GM23338 (cell line): ENCODE results near the gene FOCAD. TPM values are rescaled to one million over a fixed set of nuclear protein-coding genes. Genes with fewer than 3 reads are reported as not detected.

Experiments used
- ATAC-seq: fragments of 200-7000 bp; cut with Tn5 transposase; 3 replicates; pipeline ENCODE4 v1.9.1; 2020
- DNase-seq: peaks from one replicate; pipeline ENCODE4 v3.0.0-alpha.2; 2015; ENCODE audit warnings: low spot score
- H2AFZ ChIP-seq: fragments of 200-600 bp; sonication (generic); 2 replicates; pipeline ENCODE4 v1.8.0; 2016; ENCODE audit warnings: antibody characterized with exemption, mild to moderate bottlenecking, moderate library complexity
- H3F3A ChIP-seq: fragments of 200-600 bp; sonication (generic); replicated peaks from 2 replicates; pipeline ENCODE4 v1.8.0; 2017; ENCODE audit warnings: antibody characterized with exemption, mixed run types, low read depth
- H3K27ac ChIP-seq: fragments of 200-600 bp; sonication (generic); 2 replicates; pipeline ENCODE4 v1.6.1; 2016; ENCODE audit warnings: low read depth
- H3K27me3 ChIP-seq: fragments of 200-600 bp; sonication (generic); 2 replicates; pipeline ENCODE4 v1.8.0; 2016; ENCODE audit warnings: mild to moderate bottlenecking, mixed run types, moderate library complexity; ENCODE audit not compliant: insufficient read depth
- H3K36me3 ChIP-seq: fragments of 200-600 bp; sonication (generic); 2 replicates; pipeline ENCODE4 v1.8.0; 2016; ENCODE audit warnings: mild to moderate bottlenecking; ENCODE audit not compliant: insufficient read depth
- H3K4me1 ChIP-seq: fragments of 200-600 bp; sonication (generic); 2 replicates; pipeline ENCODE4 v1.8.0; 2016; ENCODE audit warnings: mild to moderate bottlenecking, moderate library complexity; ENCODE audit not compliant: insufficient read depth
- H3K4me2 ChIP-seq: fragments of 200-600 bp; sonication (generic); 2 replicates; pipeline ENCODE4 v1.7.1; 2017; ENCODE audit warnings: mixed run types
- H3K4me3 ChIP-seq: fragments of 200-600 bp; sonication (generic); 2 replicates; pipeline ENCODE4 v1.6.1; 2016; ENCODE audit warnings: mixed run types
- H3K79me2 ChIP-seq: fragments of 200-600 bp; sonication (generic); replicated peaks from 2 replicates; pipeline ENCODE4 v1.8.0; 2017; ENCODE audit warnings: mild to moderate bottlenecking; ENCODE audit not compliant: insufficient read depth
- H3K9me2 ChIP-seq: fragments of 200-600 bp; sonication (generic); 2 replicates; pipeline ENCODE4 v1.8.0; 2017; ENCODE audit not compliant: insufficient read depth
- H4K20me1 ChIP-seq: fragments of 200-600 bp; sonication (generic); replicated peaks from 2 replicates; pipeline ENCODE4 v1.8.0; 2017; ENCODE audit warnings: mild to moderate bottlenecking; ENCODE audit not compliant: insufficient read depth
- H3K27ac Mint-ChIP-seq: 2 replicates; pipeline ENCODE4 v1.8.0; 2020; ENCODE audit warnings: inconsistent platforms, mild to moderate bottlenecking, moderate library complexity, mixed read lengths
- H3K27me3 Mint-ChIP-seq: 3 replicates; pipeline ENCODE4 v1.8.0; 2022; ENCODE audit warnings: low read depth, mild to moderate bottlenecking, moderate library complexity, mixed read lengths, inconsistent platforms; ENCODE audit not compliant: insufficient read depth, poor library complexity
- H3K36me3 Mint-ChIP-seq: 3 replicates; pipeline ENCODE4 v1.8.0; 2021; ENCODE audit warnings: low read depth, mild to moderate bottlenecking, inconsistent platforms, moderate library complexity, mixed read lengths
- H3K4me1 Mint-ChIP-seq: 3 replicates; pipeline ENCODE4 v1.8.0; 2020; ENCODE audit warnings: mild to moderate bottlenecking, inconsistent platforms, mixed read lengths
- H3K4me3 Mint-ChIP-seq: 3 replicates; pipeline ENCODE4 v1.8.0; 2021; ENCODE audit warnings: moderate library complexity, mild to moderate bottlenecking, inconsistent platforms, mixed read lengths
- H3K9me3 Mint-ChIP-seq: 3 replicates; pipeline ENCODE4 v1.8.0; 2020; ENCODE audit warnings: moderate library complexity, mild to moderate bottlenecking, inconsistent platforms, mixed read lengths
- CREB1 ChIP-seq: fragments of 250-450 bp; sonication (Bioruptor Pico); IDR thresholded peaks from 2 replicates; pipeline ENCODE4 v1.5.0; 2020; ENCODE audit warnings: low read depth, mild to moderate bottlenecking, moderate library complexity
- CTCF ChIP-seq, 2 experiments: fragments of 200-600 bp in 1 of 2; sonication (generic) in 1 of 2; conservative IDR thresholded peaks; 2 replicates each; pipeline versions ENCODE4 v1.5.1 to v1.6.1; 2016 to 2017; ENCODE audit warnings: antibody characterized with exemption in 2 of 2, low read depth in 2 of 2, mild to moderate bottlenecking in 2 of 2, moderate library complexity in 1 of 2
- EZH2 ChIP-seq: fragments of 200-600 bp; sonication (generic); IDR thresholded peaks from one replicate; pipeline ENCODE4 v1.8.0; 2017; ENCODE audit warnings: antibody characterized with exemption, mild to moderate bottlenecking, low read depth; ENCODE audit not compliant: unreplicated experiment
- EZH2phosphoT487 ChIP-seq: fragments of 200-600 bp; sonication (generic); IDR thresholded peaks from one replicate; pipeline ENCODE4 v1.8.1; 2018; ENCODE audit warnings: antibody characterized with exemption; ENCODE audit not compliant: unreplicated experiment
- JUNB ChIP-seq: IDR thresholded peaks from one replicate; pipeline ENCODE4 v1.6.1; 2016; ENCODE audit warnings: antibody characterized with exemption; ENCODE audit not compliant: unreplicated experiment
- NANOG ChIP-seq: IDR thresholded peaks from 2 replicates; pipeline ENCODE4 v1.6.1; 2016; ENCODE audit warnings: antibody characterized with exemption, borderline replicate concordance
- POLR2AphosphoS5 ChIP-seq: IDR thresholded peaks from 2 replicates; pipeline ENCODE4 v1.6.1; 2016; ENCODE audit warnings: antibody characterized with exemption, low read depth
- REST ChIP-seq: IDR thresholded peaks from one replicate; pipeline ENCODE4 v1.6.1; 2018; ENCODE audit warnings: antibody characterized with exemption; ENCODE audit not compliant: unreplicated experiment
- STAT1 ChIP-seq: IDR thresholded peaks from one replicate; pipeline ENCODE4 v1.6.1; 2016; ENCODE audit warnings: antibody characterized with exemption; ENCODE audit not compliant: unreplicated experiment
- ZNF114 ChIP-seq: fragments of 250-450 bp; sonication (Bioruptor Pico); IDR thresholded peaks from 2 replicates; pipeline ENCODE4 v1.5.0; 2020; ENCODE audit warnings: mild to moderate bottlenecking, moderate library complexity
- ZNF331 ChIP-seq: fragments of 250-450 bp; sonication (Bioruptor Pico); IDR thresholded peaks from 2 replicates; pipeline ENCODE4 v1.5.0; 2020; ENCODE audit warnings: low read depth, mild to moderate bottlenecking, moderate library complexity
- ZNF462 ChIP-seq: fragments of 250-450 bp; sonication (Bioruptor Pico); IDR thresholded peaks from 2 replicates; pipeline ENCODE4 v1.5.0; 2020; ENCODE audit warnings: mild to moderate bottlenecking, moderate library complexity
- polyA plus RNA-seq: library from polyadenylated mRNA; unstranded; fragments of >200 nt; fragmentation: Nextera tagmentation; extraction: Ambion mirVana; gene quantifications from 2 replicates; pipeline ENCODE4 v1.2.1, GENCODE V29; 2016
- total RNA-seq: library from RNA; depleted of rRNA; stranded (reverse); fragments of >200 nt; shearing (Covaris generic); gene quantifications from 2 replicates; pipeline ENCODE4 v1.2.3, GENCODE V29; 2014
- TF ChIP-seq, protein P1 (sequence below): IDR thresholded peaks from 2 replicates; pipeline ENCODE4 v1.6.1; 2016; ENCODE audit warnings: antibody characterized with exemption

Gene FOCAD
- total and polyA plus RNA-seq, 2 experiments from 2014 or later: 13.7 to 66.5 TPM

- Histone ChIP-seq H2AFZ (no peak overlapping the region), H3K79me2 (no peaks in the 10 kb centered on the region), H3K36me3 (no peaks in the 10 kb centered on the region), H3K4me2 (no peak overlapping the region), H3K4me1 (no peaks in the 10 kb centered on the region), H3K4me3 (no peak overlapping the region), H3K9me2 (no peaks in the 10 kb centered on the region), H3K27ac (no peak overlapping the region), H3F3A (no peaks in the 10 kb centered on the region), H4K20me1 (no peaks in the 10 kb centered on the region), H3K27me3 (no peaks in the 10 kb centered on the region)
- H3K4me1 Mint-ChIP-seq: peaks cover 3% of the 10 kb centered on the region; the same call in 2 of the 3 replicates
- H3K27me3 Mint-ChIP-seq: no peaks in the 10 kb centered on the region
- H3K4me3 Mint-ChIP-seq: no peak overlapping the region
- no peak for TF ChIP-seq ZNF331
- no peak for TF ChIP-seq POLR2AphosphoS5
- TF ChIP-seq EZH2: no peak
- TF ChIP-seq CREB1: no peak
- no peak for TF ChIP-seq STAT1
- TF ChIP-seq REST: no peak
- TF ChIP-seq, protein P1, sequence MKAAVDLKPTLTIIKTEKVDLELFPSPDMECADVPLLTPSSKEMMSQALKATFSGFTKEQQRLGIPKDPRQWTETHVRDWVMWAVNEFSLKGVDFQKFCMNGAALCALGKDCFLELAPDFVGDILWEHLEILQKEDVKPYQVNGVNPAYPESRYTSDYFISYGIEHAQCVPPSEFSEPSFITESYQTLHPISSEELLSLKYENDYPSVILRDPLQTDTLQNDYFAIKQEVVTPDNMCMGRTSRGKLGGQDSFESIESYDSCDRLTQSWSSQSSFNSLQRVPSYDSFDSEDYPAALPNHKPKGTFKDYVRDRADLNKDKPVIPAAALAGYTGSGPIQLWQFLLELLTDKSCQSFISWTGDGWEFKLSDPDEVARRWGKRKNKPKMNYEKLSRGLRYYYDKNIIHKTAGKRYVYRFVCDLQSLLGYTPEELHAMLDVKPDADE: no peak
- no peak for TF ChIP-seq EZH2phosphoT487
- TF ChIP-seq JUNB: no peak
- TF ChIP-seq NANOG: no peak
- TF ChIP-seq ZNF114: no peak
- no peak for TF ChIP-seq CTCF (conservative IDR thresholded peaks at IDR 0.05; ENCODE audit: low read depth in 2 of 2)
- TF ChIP-seq ZNF462 (CRISPR knock-in tag): no peak
- ATAC-seq (no peak), DNase-seq (no peak)
- no peaks in the 10 kb centered on the region; the same call in 2 of the 3 replicates for H3K9me3 Mint-ChIP-seq
- 0 out of 3 replicates have a peak, but pooled peaks cover 6% of the 10 kb centered on the region for H3K36me3 Mint-ChIP-seq
- no peak overlapping the region for H3K27ac Mint-ChIP-seq
These were observed 33.7 kb upstream of the FOCAD start for GRCh38 chr9:20650313-20650712.
